Omental fat pad (tissue), 4 donors: Measurements from ENCODE around the gene TRPM8. TPM values are rescaled to one million over a fixed set of nuclear protein-coding genes. Genes with fewer than 3 reads are reported as not detected.

Experiments
- ATAC-seq: fragments of 150-250 bp; one replicate; pipeline ENCODE4 v1.9.1; 2016; ENCODE audit warnings: mild to moderate bottlenecking, moderate library complexity; ENCODE audit not compliant: low FRiP score
- DNase-seq: peaks from one replicate; pipeline ENCODE4 v3.0.0-alpha.2; 2019; ENCODE audit warnings: low spot score
- total RNA-seq, 4 donors: library from RNA; depleted of rRNA; stranded (reverse); fragments of >200 nt; gene quantifications; one replicate each; pipeline ENCODE4 v1.1.0, GENCODE V29; 2016
- TF ChIP-seq, protein P1 (sequence below), 3 donors: fragments of 450-650 bp; IDR thresholded peaks; one replicate each; pipeline ENCODE4 v1.5.1; 2016 to 2017; ENCODE audit warnings: antibody characterized with exemption in 3 of 3, mild to moderate bottlenecking in 3 of 3, moderate library complexity in 2 of 3

The TRPM8 gene
- total RNA-seq, 4 donors from 2014 or later, result not detected

DNA sequence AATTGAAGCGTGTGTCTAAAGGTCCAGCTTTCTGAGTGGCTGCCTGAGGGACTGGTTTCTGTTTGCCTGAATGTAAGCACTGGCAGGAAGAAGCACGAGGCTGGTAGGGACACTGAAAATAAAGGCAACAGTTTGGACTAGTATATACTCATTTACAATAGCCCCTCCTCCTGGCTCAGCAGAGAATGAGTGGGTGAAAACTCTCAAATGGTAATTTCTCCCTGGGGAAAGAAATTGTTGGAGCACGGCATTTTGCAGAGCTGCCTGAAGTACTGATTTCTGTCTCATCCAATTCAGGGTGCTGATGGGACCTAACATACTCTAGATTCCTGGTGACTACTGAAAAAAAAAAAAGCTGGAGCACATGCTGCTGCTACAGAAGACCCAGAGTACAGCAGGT, 116.0 kb downstream of the TRPM8 start:
- ATAC-seq, result no peak
- DNase-seq, result no peak
- TF ChIP-seq, protein P1, sequence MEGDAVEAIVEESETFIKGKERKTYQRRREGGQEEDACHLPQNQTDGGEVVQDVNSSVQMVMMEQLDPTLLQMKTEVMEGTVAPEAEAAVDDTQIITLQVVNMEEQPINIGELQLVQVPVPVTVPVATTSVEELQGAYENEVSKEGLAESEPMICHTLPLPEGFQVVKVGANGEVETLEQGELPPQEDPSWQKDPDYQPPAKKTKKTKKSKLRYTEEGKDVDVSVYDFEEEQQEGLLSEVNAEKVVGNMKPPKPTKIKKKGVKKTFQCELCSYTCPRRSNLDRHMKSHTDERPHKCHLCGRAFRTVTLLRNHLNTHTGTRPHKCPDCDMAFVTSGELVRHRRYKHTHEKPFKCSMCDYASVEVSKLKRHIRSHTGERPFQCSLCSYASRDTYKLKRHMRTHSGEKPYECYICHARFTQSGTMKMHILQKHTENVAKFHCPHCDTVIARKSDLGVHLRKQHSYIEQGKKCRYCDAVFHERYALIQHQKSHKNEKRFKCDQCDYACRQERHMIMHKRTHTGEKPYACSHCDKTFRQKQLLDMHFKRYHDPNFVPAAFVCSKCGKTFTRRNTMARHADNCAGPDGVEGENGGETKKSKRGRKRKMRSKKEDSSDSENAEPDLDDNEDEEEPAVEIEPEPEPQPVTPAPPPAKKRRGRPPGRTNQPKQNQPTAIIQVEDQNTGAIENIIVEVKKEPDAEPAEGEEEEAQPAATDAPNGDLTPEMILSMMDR (IDR thresholded peaks at IDR 0.05), result no peak

DNA sequence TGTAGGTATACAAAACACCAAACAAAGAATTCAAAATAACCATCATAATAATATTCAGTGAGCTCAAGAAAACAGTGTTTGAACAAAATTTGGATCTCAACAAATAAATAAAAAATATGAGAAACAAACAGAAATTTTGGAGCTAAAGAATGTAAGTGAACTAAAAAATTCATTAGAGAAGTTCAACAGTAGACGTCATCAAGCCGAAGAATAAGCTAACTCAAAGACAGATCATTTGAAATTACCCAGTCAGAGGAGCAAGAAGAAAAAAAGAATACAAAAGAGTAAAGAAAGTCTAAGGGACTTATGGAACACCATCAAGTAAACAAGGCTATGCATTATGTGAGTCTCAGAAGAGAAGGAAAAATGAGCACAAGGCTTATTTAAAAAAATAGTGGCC, 116.7 kb downstream of the TRPM8 start:
- ATAC-seq, result no peak
- DNase-seq, result no peak
- TF ChIP-seq, protein P1 (IDR thresholded peaks at IDR 0.05), result no peak

DNA sequence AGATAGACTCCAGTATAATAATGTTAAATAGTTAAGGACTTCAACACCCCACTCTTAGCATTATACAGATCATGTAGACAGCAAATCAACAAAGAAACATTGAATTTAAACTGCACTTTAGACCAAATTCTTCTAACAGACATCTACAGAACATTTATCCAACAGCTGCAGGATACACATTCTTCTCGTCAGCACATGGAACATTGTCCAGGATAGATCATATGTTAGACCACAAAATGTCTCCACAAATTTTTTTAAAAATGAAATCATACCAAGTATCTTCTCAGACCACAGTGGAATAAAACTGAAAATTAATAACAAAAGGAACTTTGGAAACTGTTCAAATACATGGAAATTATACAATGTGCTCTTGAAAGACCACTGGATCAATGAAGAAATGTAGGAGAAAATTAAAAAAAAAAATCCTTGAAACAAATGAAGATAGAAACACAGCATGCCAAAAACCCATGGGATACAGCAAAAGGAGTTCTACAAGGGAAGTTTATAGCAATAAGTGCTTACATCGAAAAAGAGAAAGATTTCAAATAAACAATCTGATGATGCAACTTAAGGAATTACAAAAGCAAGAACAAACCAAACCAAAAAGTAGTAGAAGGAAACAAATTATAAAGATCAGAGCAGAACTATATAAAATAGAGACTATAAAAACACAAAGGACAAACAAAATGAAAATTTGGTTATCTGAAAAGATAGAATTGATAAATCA, 121.1 kb downstream of the TRPM8 start:
- ATAC-seq (no peak), DNase-seq (no peak)
- TF ChIP-seq, protein P1 (IDR thresholded peaks at IDR 0.05), result no peak

DNA sequence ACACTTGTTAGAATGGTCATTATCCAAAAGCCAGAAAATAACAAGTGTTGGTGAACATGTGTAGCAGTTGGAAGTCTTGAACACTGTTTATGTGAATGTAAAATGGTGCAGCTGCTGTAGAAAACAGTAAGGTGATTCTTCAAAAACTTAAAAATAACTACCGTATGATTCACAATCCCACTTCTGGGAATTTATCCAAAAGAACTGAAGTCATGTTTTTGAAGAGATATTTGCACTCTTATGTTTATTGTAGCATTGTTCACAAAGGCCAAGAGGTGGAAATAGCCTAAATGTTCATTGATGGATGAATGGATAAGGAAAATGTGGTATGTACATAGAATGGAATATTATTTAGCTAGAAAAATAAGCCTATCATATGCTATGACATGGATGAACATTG, 127.0 kb downstream of the TRPM8 start:
- TF ChIP-seq, protein P1 (IDR thresholded peaks at IDR 0.05), result no peak
- no peak for DNase-seq
- no peak for ATAC-seq

DNA sequence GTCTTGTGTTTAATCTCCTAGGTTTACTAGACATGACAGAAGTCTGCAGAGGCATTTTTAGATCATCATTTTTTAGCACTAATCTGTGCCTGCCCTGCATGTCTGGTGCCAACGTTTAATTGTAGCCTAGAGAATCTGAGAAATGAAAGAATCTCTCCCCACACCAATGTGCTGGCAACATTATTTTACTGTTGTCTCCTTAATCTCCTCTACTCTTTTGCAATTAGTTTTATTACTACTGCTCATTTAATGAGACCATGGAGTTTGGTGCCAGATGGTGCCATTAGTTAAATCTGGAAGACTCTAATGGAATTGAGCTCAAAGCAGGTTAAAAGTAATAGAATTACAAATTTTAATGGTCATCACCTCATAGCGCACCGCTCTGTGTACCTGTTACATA, 129.3 kb downstream of the TRPM8 start:
- DNase-seq (no peak), ATAC-seq (no peak)
- TF ChIP-seq, protein P1 (IDR thresholded peaks at IDR 0.05), result no peak

DNA sequence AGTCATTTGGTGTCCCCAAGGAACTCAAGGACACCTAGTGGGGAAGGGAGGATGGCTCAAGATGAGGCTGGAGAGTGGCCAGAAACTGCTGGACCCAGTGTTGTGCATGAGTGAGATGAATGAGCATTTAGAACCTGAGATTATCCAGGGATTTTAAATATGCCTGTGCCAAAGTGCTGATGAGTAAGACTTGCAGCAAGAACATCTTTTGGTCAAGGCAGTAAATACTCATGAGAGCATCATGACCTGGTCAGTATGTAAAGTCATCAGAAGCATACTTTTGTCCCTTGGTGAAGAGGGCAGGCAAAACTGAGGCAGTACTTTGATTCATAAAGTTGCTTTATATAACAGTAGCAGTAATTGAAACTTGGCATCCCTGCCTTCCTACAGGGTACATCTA, 130.2 kb downstream of the TRPM8 start:
- DNase-seq, result no peak
- no peak for ATAC-seq
- TF ChIP-seq, protein P1 (IDR thresholded peaks at IDR 0.05), result no peak

DNA sequence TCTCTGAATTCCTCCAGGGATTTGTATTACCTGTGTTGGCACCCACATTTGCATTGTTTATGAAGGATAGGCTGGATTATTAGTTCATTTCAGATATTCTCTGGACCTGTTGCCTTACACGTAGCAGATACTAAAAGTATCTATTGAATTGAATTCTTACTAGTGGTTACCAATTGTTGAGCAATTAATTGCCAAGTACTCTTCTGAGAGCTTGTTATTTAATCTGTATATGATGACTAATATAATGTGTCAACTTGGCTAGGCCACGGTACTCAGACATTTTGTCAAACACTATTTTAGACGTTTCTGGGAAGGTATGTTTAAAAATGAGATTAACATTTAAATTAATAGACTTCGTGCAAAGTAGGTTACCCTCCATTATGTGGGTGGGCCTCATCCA, 130.9 kb downstream of the TRPM8 start:
- TF ChIP-seq, protein P1 (IDR thresholded peaks at IDR 0.05), result no peak
- ATAC-seq (no peak), DNase-seq (no peak)
